Astrocyte (in vitro differentiated cells and primary cell): ENCODE data around the gene SHQ1. TPM values are rescaled to one million over a fixed set of nuclear protein-coding genes. Genes with fewer than 3 reads are reported as not detected.

ENCODE experiments used
- DNase-seq: peaks from one replicate; pipeline ENCODE4 v3.0.0-alpha.2; 2010; ENCODE audit warnings: low read depth
- FAIRE-seq: peaks from 2 replicates; lab custom pipeline; 2011; peaks lifted over from hg19 to GRCh38; lab: Jason Lieb, UNC
- H2AFZ ChIP-seq: 2 replicates; pipeline ENCODE4 v1.6.0; 2012; ENCODE audit warnings: low read depth, low read length, inconsistent platforms
- H3K27ac ChIP-seq: 2 replicates; pipeline ENCODE4 v1.5.1; 2011; ENCODE audit warnings: low read depth, low read length, inconsistent platforms
- H3K27me3 ChIP-seq: 2 replicates; pipeline ENCODE4 v1.6.0; 2011; ENCODE audit warnings: low read length, inconsistent platforms; ENCODE audit not compliant: insufficient read depth
- H3K36me3 ChIP-seq: 2 replicates; pipeline ENCODE4 v1.5.1; 2011; ENCODE audit warnings: low read length, inconsistent platforms; ENCODE audit not compliant: insufficient read depth
- H3K4me1 ChIP-seq: 2 replicates; pipeline ENCODE4 v1.5.1; 2011; ENCODE audit warnings: low read length, inconsistent platforms; ENCODE audit not compliant: insufficient read depth
- H3K4me2 ChIP-seq: 2 replicates; pipeline ENCODE4 v1.6.0; 2012; ENCODE audit warnings: low read length, inconsistent platforms
- H3K4me3 ChIP-seq: 2 replicates; pipeline ENCODE4 v1.5.1; 2011; ENCODE audit warnings: low read depth, mild to moderate bottlenecking, low read length, inconsistent platforms; ENCODE audit not compliant: insufficient read depth
- H3K79me2 ChIP-seq: 2 replicates; pipeline ENCODE4 v1.6.0; 2012; ENCODE audit warnings: mild to moderate bottlenecking, low read length, inconsistent platforms; ENCODE audit not compliant: insufficient read depth
- H3K9ac ChIP-seq: 2 replicates; pipeline ENCODE4 v1.6.0; 2012; ENCODE audit warnings: mild to moderate bottlenecking, low read length, inconsistent platforms
- H3K9me3 ChIP-seq: 2 replicates; pipeline ENCODE4 v1.5.1; 2012; ENCODE audit warnings: low read depth, mild to moderate bottlenecking, low read length, inconsistent platforms; ENCODE audit not compliant: insufficient read depth
- H4K20me1 ChIP-seq: 2 replicates; pipeline ENCODE4 v1.6.0; 2012; ENCODE audit warnings: low read length, inconsistent platforms; ENCODE audit not compliant: insufficient read depth
- H3K27ac Mint-ChIP-seq: one replicate; pipeline ENCODE4 v1.8.0; 2021; ENCODE audit warnings: mild to moderate bottlenecking, mixed read lengths; ENCODE audit not compliant: unreplicated experiment
- H3K27me3 Mint-ChIP-seq: one replicate; pipeline ENCODE4 v1.8.0; 2021; ENCODE audit warnings: low read depth, mixed read lengths; ENCODE audit not compliant: unreplicated experiment
- H3K36me3 Mint-ChIP-seq: one replicate; pipeline ENCODE4 v1.8.0; 2021; ENCODE audit warnings: low read depth, mixed read lengths; ENCODE audit not compliant: unreplicated experiment
- H3K4me1 Mint-ChIP-seq: one replicate; pipeline ENCODE4 v1.8.0; 2021; ENCODE audit warnings: low read depth, mixed read lengths; ENCODE audit not compliant: unreplicated experiment
- H3K4me3 Mint-ChIP-seq: one replicate; pipeline ENCODE4 v1.8.0; 2021; ENCODE audit warnings: mild to moderate bottlenecking, moderate library complexity, mixed read lengths; ENCODE audit not compliant: unreplicated experiment
- H3K9me3 Mint-ChIP-seq: one replicate; pipeline ENCODE4 v1.8.0; 2021; ENCODE audit warnings: mild to moderate bottlenecking, mixed read lengths; ENCODE audit not compliant: unreplicated experiment
- EZH2 ChIP-seq: IDR thresholded peaks from 2 replicates; pipeline ENCODE4 v1.6.1; 2012; ENCODE audit warnings: mild to moderate bottlenecking, low read length, inconsistent platforms; ENCODE audit not compliant: insufficient read depth
- total RNA-seq: library from RNA; stranded (reverse); gene quantifications from 2 replicates; pipeline ENCODE4 v1.2.1, GENCODE V29; 2021
- TF ChIP-seq, protein P1 (sequence below): IDR thresholded peaks from 2 replicates; pipeline ENCODE4 v1.5.1; 2011; ENCODE audit warnings: low read depth, mild to moderate bottlenecking, inconsistent platforms, low read length, moderate library complexity; ENCODE audit not compliant: insufficient read depth

Gene SHQ1
- total RNA-seq, 1 donor from 2014 or later: 28.4 TPM

DNA sequence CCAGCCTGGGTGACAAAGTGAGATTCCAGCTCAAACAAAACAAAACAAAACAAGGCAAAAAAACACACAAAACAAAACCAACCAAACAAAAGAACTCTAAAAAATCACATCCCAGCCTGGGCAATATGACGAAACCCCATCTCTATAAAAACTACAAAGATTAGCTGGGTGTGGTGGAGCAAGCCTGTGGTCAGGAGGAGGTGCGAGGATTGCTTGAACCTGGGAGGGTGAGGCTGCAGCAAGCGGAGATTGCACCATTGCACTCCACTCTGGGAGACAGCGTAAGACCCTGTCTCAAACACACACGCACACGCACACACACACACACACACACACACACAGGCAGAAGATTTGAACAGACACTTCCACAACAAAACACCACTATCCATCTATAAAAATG, 99.6 kb downstream of the SHQ1 start:
- no peaks in the 10 kb centered on the region for H3K9me3 Mint-ChIP-seq
- no peak overlapping the region for H3K4me3 Mint-ChIP-seq
- Histone ChIP-seq H3K4me1 (no peaks in the 10 kb centered on the region), H3K27ac (no peak overlapping the region), H3K79me2 (no peaks in the 10 kb centered on the region), H3K27me3 (no peaks in the 10 kb centered on the region), H3K4me2 (no peak overlapping the region), H4K20me1 (no peaks in the 10 kb centered on the region), H3K36me3 (no peaks in the 10 kb centered on the region), H3K4me3 (no peak overlapping the region), H2AFZ (no peak overlapping the region), H3K9ac (no peak overlapping the region), H3K9me3 (no peaks in the 10 kb centered on the region)
- H3K36me3 Mint-ChIP-seq: peaks cover 4% of the 10 kb centered on the region
- H3K27ac Mint-ChIP-seq: no peak overlapping the region
- FAIRE-seq (no peak), DNase-seq (no peak)
- TF ChIP-seq, protein P1, sequence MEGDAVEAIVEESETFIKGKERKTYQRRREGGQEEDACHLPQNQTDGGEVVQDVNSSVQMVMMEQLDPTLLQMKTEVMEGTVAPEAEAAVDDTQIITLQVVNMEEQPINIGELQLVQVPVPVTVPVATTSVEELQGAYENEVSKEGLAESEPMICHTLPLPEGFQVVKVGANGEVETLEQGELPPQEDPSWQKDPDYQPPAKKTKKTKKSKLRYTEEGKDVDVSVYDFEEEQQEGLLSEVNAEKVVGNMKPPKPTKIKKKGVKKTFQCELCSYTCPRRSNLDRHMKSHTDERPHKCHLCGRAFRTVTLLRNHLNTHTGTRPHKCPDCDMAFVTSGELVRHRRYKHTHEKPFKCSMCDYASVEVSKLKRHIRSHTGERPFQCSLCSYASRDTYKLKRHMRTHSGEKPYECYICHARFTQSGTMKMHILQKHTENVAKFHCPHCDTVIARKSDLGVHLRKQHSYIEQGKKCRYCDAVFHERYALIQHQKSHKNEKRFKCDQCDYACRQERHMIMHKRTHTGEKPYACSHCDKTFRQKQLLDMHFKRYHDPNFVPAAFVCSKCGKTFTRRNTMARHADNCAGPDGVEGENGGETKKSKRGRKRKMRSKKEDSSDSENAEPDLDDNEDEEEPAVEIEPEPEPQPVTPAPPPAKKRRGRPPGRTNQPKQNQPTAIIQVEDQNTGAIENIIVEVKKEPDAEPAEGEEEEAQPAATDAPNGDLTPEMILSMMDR: no peak
- no peak for TF ChIP-seq EZH2
- peaks cover 10% of the 10 kb centered on the region for H3K4me1 Mint-ChIP-seq
- H3K27me3 Mint-ChIP-seq: no peaks in the 10 kb centered on the region

GRCh38 chr3:72746430-72747411, 101.5 kb downstream of the SHQ1 start:
- H3K9me3 Mint-ChIP-seq: no peaks in the 10 kb centered on the region
- no peaks in the 10 kb centered on the region for H3K4me1 ChIP-seq
- H3K27ac Mint-ChIP-seq: peak overlapping the region; percentile 4
- no peak overlapping the region for H3K27ac ChIP-seq
- H3K4me1 Mint-ChIP-seq: peaks cover 10% of the 10 kb centered on the region
- H3K4me3 Mint-ChIP-seq: no peak overlapping the region
- H3K27me3 ChIP-seq: no peaks in the 10 kb centered on the region
- H3K9me3 ChIP-seq: no peaks in the 10 kb centered on the region
- TF ChIP-seq, protein P1: no peak
- no peak for TF ChIP-seq EZH2
- H3K79me2 ChIP-seq: no peaks in the 10 kb centered on the region
- peaks cover 2% of the 10 kb centered on the region for H3K27me3 Mint-ChIP-seq
- no peaks in the 10 kb centered on the region for H4K20me1 ChIP-seq
- H3K4me3 ChIP-seq: no peak overlapping the region
- FAIRE-seq: peak; percentile 66
- peak; percentile 59 for DNase-seq
- H3K4me2 ChIP-seq: no peak overlapping the region
- H3K36me3 ChIP-seq: no peaks in the 10 kb centered on the region
- no peaks in the 10 kb centered on the region for H3K36me3 Mint-ChIP-seq
- no peak overlapping the region for H2AFZ ChIP-seq
- no peak overlapping the region for H3K9ac ChIP-seq
